AG10803 (cell line): ENCODE data around the gene RASA3.

Experiments
- DNase-seq: peaks from one replicate; pipeline ENCODE4 v3.0.0; 2010; ENCODE audit warnings: low read depth
- H3K4me3 ChIP-seq: 2 replicates; pipeline ENCODE4 v1.5.1; 2011; ENCODE audit warnings: mild to moderate bottlenecking, low read length, control low read depth
- TF ChIP-seq, protein P1 (sequence below): conservative IDR thresholded peaks from 2 replicates; pipeline ENCODE4 v1.5.1; 2011; ENCODE audit warnings: mild to moderate bottlenecking, low read length, control low read depth, inconsistent platforms

Gene RASA3

DNA sequence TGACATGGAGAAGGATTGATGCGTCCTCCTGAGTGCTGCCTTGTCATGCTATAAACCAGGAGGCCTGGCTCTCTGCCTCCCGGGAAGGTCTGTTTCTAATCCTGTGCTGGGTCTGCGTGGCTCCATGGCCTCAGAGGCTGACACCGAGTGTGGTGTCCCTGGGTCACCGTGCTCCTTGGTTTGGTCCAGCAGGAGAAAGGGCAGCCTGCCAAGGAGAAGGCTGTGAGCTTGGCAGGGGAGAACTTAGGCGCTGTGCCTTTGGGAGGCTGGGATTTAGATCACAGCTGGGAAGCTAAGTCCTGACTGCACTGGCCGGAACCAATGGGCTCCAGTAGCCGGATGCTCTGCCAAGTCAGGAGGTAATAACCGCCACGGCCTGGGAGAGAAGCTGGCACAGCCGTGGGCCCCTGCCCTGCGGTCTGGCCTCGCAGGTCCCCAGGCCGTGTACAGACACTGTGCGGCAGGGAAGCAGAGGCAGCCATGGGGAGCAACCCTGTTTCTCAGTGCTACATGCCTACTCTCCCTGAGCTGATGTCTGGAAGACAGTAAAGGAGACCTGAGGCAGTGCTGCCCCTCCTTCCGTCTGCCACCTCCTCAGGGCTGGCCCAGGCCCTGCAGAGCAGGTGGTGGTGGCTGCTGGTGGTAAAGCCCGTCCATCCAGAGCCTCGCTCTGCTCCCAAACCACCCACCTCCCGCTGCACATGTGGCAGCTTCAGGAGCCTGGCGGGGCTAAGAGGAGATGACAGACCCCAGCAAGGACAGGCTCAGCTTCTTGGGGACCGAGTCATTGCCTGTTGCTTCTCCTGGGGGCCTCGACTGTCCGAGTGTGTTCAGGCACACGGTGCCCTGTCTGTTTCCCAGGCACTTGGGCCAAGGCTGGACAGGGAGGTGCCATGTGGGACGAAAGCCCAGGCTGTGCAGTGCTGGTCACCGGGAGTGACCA, 203.5 kb downstream of the RASA3 start:
- TF ChIP-seq, protein P1, sequence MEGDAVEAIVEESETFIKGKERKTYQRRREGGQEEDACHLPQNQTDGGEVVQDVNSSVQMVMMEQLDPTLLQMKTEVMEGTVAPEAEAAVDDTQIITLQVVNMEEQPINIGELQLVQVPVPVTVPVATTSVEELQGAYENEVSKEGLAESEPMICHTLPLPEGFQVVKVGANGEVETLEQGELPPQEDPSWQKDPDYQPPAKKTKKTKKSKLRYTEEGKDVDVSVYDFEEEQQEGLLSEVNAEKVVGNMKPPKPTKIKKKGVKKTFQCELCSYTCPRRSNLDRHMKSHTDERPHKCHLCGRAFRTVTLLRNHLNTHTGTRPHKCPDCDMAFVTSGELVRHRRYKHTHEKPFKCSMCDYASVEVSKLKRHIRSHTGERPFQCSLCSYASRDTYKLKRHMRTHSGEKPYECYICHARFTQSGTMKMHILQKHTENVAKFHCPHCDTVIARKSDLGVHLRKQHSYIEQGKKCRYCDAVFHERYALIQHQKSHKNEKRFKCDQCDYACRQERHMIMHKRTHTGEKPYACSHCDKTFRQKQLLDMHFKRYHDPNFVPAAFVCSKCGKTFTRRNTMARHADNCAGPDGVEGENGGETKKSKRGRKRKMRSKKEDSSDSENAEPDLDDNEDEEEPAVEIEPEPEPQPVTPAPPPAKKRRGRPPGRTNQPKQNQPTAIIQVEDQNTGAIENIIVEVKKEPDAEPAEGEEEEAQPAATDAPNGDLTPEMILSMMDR: no peak
- DNase-seq: peak; percentile 99
- peak overlapping the region; percentile 15; the same call in 1 of the 2 replicates for H3K4me3 ChIP-seq
